ENCODE data around the gene CIDEA. TPM values are rescaled to one million over a fixed set of nuclear protein-coding genes. Genes with fewer than 3 reads are reported as not detected.

The CIDEA gene
- total RNA-seq, 1 experiment from 2014 or later = not detected

GRCh38 chr18:12304351-12305210 is 50.4 kb downstream of the CIDEA start:
- Histone ChIP-seq H3K9me2 (replicated peaks; ENCODE audit: low read length) (no peaks in the 10 kb centered on the region), H3F3A (ENCODE audit: low read length, unreplicated experiment) (no peaks in the 10 kb centered on the region), H2AFZ (ENCODE audit: low read length) (0 out of 2 replicates have a peak overlapping the region, but pooled peaks have one; percentile 34), H3K4me3 (ENCODE audit: low read length) (no peak overlapping the region; the same call in 1 of the 2 replicates), H3K27me3 (ENCODE audit: low read length) (no peaks in the 10 kb centered on the region), H3K27ac (ENCODE audit: low read length) (0 out of 2 replicates have a peak overlapping the region, but pooled peaks have one; percentile 2), H3K9me3 (ENCODE audit: low read length) (no peaks in the 10 kb centered on the region), H3K36me3 (ENCODE audit: low read depth, low read length) (no peaks in the 10 kb centered on the region), H3K79me2 (ENCODE audit: low read length) (peaks cover 3% of the 10 kb centered on the region; the same call in 1 of the 2 replicates), H4K20me1 (ENCODE audit: low read length) (no peaks in the 10 kb centered on the region), H3K4me2 (ENCODE audit: low read length) (peak overlapping the region; percentile 62), H3K9ac (ENCODE audit: low read length) (no peak overlapping the region), H3K4me1 (ENCODE audit: insufficient read depth, low read length) (peaks cover 18% of the 10 kb centered on the region)
- BruUV-seq (replicated peaks) = no TSS peak
- DNase-seq = peak; percentile 93
- TF ChIP-seq EZH2phosphoT487 (IDR thresholded peaks at IDR 0.05; ENCODE audit: borderline replicate concordance, low read length) (no peak), CTCF (conservative IDR thresholded peaks at IDR 0.05; ENCODE audit: low read depth, low read length) (no peak), EZH2 (IDR thresholded peaks at IDR 0.05; ENCODE audit: low read length, unreplicated experiment) (no peak)
- POLR2A ChIA-PET (ENCODE audit: unreplicated experiment) = no interaction called here
- CTCF ChIA-PET = no interaction called here
- peak; percentile 74 for ATAC-seq
- intact Hi-C loops (cut with micrococcal nuclease) = no loop called here

- peaks cover 22% of the 10 kb centered on the region for H3K4me1 ChIP-seq (ENCODE audit: insufficient read depth, low read length)
- no peaks in the 10 kb centered on the region for H3F3A ChIP-seq (ENCODE audit: low read length, unreplicated experiment)
- no peak overlapping the region; the same call in 1 of the 2 replicates for H3K4me3 ChIP-seq (ENCODE audit: low read length)
- H4K20me1 ChIP-seq (ENCODE audit: low read length) = no peaks in the 10 kb centered on the region
- intact Hi-C loops (cut with micrococcal nuclease) = no loop called here
- DNase-seq = no peak
- H3K79me2 ChIP-seq (ENCODE audit: low read length) = peaks cover 8% of the 10 kb centered on the region; the same call in 1 of the 2 replicates
- no peak for ATAC-seq
- TF ChIP-seq EZH2 (IDR thresholded peaks at IDR 0.05; ENCODE audit: low read length, unreplicated experiment) = no peak
- TF ChIP-seq EZH2phosphoT487 (IDR thresholded peaks at IDR 0.05; ENCODE audit: borderline replicate concordance, low read length) = no peak
- no peak for TF ChIP-seq CTCF (conservative IDR thresholded peaks at IDR 0.05; ENCODE audit: low read depth, low read length)
- POLR2A ChIA-PET (ENCODE audit: unreplicated experiment) = no interaction called here
- no TSS peak for BruUV-seq (replicated peaks)
- CTCF ChIA-PET = no interaction called here
- H3K27me3 ChIP-seq (ENCODE audit: low read length) = no peaks in the 10 kb centered on the region
- H3K36me3 ChIP-seq (ENCODE audit: low read depth, low read length) = no peaks in the 10 kb centered on the region
- no peaks in the 10 kb centered on the region for H3K9me2 ChIP-seq (replicated peaks; ENCODE audit: low read length)
- no peak overlapping the region for H3K9ac ChIP-seq (ENCODE audit: low read length)
- H3K4me2 ChIP-seq (ENCODE audit: low read length) = peak overlapping the region; percentile 62
- H3K9me3 ChIP-seq (ENCODE audit: low read length) = no peaks in the 10 kb centered on the region
- no peak overlapping the region for H3K27ac ChIP-seq (ENCODE audit: low read length)
- H2AFZ ChIP-seq (ENCODE audit: low read length) = 0 out of 2 replicates have a peak overlapping the region, but pooled peaks have one; percentile 9
Measured at GRCh38 chr18:12305211-12305610, 51.0 kb downstream of the CIDEA start.

All from PC-3 (cell line).